CD4-positive, alpha-beta T cell treated with Interleukin-4 for 1 hour (primary cell): ENCODE results near the gene ULK2.
"Not testable (repeated sequence)": the region's sequence is repeated elsewhere in the genome, so short reads cannot be mapped to it uniquely, and the experiment has no call there.

Experiments
- DNase-seq, 2 donors: peaks; one replicate each; pipeline ENCODE4 v3.0.0-alpha.2; 2020 to 2022

ULK2 gene

GRCh38 chr17:19867329-19868078 lies at the start of gene ULK2:
Gene ULK2, minus strand, starts transcription at chr17:19867936. Its CDS starts 519 bp downstream, at chr17:19867417.
- peak; percentile 50 to 55 for DNase-seq

- no peak for DNase-seq
These were observed 47.7 kb upstream of the ULK2 start for GRCh38 chr17:19915245-19915978.

GRCh38 chr17:19911033-19911432 lies 43.3 kb upstream of the ULK2 start:
- DNase-seq = no peak

GRCh38 chr17:19909139-19909538 lies 41.4 kb upstream of the ULK2 start:
- DNase-seq = no peak

- DNase-seq = no peak
These were observed 37.8 kb upstream of the ULK2 start for GRCh38 chr17:19905502-19905901.

- peak in 1 of 2 donors; percentile 18 for DNase-seq
These were observed 37.2 kb upstream of the ULK2 start for GRCh38 chr17:19904924-19905323.

GRCh38 chr17:19904412-19904811 lies 36.7 kb upstream of the ULK2 start:
- no peak for DNase-seq

- no peak for DNase-seq
These were observed 33.1 kb upstream of the ULK2 start for GRCh38 chr17:19900809-19901208.

GRCh38 chr17:19897903-19898302 lies 30.2 kb upstream of the ULK2 start:
- DNase-seq = no peak

- DNase-seq = no peak
These were observed 29.5 kb upstream of the ULK2 start for GRCh38 chr17:19897090-19897837.

GRCh38 chr17:19896679-19897078 lies 28.9 kb upstream of the ULK2 start:
- DNase-seq = no peak

GRCh38 chr17:19890554-19890953 lies 22.8 kb upstream of the ULK2 start:
- not testable (repeated sequence) for DNase-seq

- not testable (repeated sequence) for DNase-seq
These were observed 22.3 kb upstream of the ULK2 start for GRCh38 chr17:19890001-19890400.

GRCh38 chr17:19886116-19886515 lies 18.4 kb upstream of the ULK2 start:
- DNase-seq = no peak

- no peak for DNase-seq
These were observed 15.9 kb upstream of the ULK2 start for GRCh38 chr17:19883537-19884215.

- no peak for DNase-seq
These were observed 12.7 kb upstream of the ULK2 start for GRCh38 chr17:19880393-19880792.

- DNase-seq = no peak
These were observed 9.7 kb upstream of the ULK2 start for GRCh38 chr17:19877364-19877945.

- DNase-seq = peak; percentile 53 to 57
These were observed 8.9 kb upstream of the ULK2 start for GRCh38 chr17:19876529-19877161.

- DNase-seq = no peak
These were observed 6.5 kb upstream of the ULK2 start for GRCh38 chr17:19874256-19874655.

- no peak for DNase-seq
These were observed 5.6 kb upstream of the ULK2 start for GRCh38 chr17:19873346-19873745.

- DNase-seq = no peak
These were observed 301 bp upstream of the ULK2 start for GRCh38 chr17:19868079-19868395.

GRCh38 chr17:19867079-19867328 lies 732 bp downstream of the ULK2 start:
- peak; percentile 47 for DNase-seq

GRCh38 chr17:19865021-19865420 lies 2.7 kb downstream of the ULK2 start:
- DNase-seq = no peak
